COLO668 (cell line): ENCODE measurements around the gene USH1C.

Source experiments
- DNase-seq: peaks from one replicate; lab custom pipeline; 2025; ENCODE audit not compliant: unreplicated experiment; lab: John Stamatoyannopoulos, UW

USH1C gene

GRCh38 chr11:17550450-17551346 lies 6.5 kb upstream of the USH1C start:
- no peak for DNase-seq

- no peak for DNase-seq
These were observed 4.2 kb upstream of the USH1C start for GRCh38 chr11:17548444-17548843.

DNA sequence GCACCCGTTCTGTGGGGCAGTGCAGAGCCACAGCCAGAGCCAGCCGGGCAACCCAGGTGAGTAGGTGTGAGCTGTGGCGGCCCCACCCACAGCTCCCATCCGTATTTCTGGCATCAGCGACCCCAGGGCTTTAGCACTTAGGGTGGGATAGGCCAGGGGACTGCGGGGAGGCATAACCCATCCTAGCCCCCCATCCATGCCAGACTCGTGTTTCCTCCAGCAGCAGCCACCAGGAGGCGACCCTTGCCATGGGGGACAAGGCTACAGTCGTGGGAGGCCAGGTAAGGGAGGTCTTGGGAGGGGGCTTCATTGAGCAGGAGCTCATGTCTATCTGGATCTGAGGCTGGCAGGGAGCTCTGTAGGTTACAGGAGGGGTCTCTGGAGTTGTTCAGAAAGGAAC lies 3.7 kb upstream of the USH1C start:
- DNase-seq = no peak

DNA sequence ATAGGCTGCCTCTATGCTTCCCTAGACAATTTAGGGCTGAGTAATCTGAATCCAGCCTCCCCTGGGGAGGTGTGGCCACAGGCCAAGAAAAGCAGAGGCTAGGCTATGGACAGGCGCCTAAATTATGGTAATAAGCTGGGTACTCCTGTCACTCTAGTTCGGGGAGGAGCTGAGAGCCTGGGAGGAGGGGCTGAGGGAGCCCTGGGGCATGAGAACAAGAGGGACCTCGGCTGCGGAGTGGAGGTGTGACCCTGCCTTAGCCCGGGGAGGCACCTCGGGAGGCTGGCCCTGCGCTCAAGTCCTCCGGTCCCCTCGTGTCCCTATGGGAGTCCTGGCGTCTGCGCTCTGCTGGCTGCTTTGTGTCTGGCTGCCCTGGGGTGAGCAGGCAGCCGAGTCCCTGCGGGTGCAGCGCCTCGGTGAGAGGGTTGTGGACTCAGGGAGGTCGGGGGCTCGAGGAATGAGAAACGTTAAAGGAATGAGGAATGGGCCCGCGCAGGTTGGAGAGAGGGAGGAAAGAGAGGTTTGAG lies 2.9 kb upstream of the USH1C start, which contains the start of gene OTOG:
OTOG (plus strand) TSS at position 209 of the 527 bp plus-strand sequence; CDS start at position 323, 114 bp downstream.
- peak; percentile 36 for DNase-seq

DNA sequence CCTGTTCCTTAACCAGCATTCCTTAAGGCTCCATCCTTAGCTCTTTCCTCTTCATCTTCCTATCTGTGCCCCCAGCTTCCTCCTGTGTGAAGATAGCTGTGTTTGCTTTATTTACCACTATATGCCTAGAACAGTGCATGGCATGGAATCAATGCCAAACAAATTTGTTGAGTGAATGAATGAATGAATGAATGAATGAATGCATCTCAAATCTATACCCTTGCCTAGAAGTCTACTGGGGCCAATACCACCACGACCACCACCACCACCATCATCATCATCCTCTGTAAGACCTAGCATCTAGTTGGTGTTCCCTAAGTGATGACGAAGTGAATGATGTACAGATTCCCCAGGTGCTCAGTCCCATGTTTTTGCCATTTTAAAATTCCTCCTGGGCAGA lies 2.0 kb upstream of the USH1C start:
- no peak for DNase-seq

GRCh38 chr11:17543574-17544180 lies 539 bp downstream of the USH1C start:
- peak; percentile 26 for DNase-seq

DNA sequence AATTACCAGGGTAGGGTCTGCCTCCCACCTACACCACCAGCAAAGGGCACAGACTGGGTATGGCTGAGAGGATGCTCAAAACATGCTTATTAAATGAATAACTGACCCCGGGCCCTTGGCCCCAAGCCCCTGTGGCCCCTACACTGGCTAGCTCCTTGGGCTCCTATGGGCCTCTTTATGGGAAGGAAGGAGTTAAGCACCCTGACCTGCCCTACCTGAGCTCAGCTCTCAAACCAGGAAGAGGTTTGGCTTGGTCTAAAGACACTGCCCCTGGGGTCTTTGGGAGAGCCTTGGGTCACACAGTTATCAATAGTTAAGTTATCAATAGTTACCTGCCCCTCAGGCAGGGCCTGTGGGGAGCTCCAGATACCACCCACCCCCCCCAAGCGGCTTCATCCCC lies 1.2 kb downstream of the USH1C start:
- peak; percentile 23 for DNase-seq

DNA sequence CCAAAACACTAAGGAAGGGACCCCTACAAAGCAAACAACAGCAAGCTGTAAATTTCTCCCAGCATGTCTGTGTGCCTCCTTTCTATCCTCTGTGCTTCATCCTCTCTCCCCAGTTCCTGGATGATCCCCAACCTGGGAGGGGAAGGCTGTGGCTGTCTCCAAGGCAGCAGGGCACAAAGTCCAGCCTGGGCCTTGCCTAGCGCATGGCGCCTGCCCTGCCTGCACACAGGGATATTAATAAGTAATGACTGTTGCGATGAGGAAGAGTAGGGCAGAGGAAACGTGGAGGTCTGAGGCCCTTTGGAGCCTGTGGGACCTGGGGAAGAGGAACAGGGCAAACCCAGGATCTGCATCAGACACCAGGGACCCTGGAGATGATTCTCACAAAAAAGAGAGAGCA lies 2.0 kb downstream of the USH1C start:
- DNase-seq = peak; percentile 83

DNA sequence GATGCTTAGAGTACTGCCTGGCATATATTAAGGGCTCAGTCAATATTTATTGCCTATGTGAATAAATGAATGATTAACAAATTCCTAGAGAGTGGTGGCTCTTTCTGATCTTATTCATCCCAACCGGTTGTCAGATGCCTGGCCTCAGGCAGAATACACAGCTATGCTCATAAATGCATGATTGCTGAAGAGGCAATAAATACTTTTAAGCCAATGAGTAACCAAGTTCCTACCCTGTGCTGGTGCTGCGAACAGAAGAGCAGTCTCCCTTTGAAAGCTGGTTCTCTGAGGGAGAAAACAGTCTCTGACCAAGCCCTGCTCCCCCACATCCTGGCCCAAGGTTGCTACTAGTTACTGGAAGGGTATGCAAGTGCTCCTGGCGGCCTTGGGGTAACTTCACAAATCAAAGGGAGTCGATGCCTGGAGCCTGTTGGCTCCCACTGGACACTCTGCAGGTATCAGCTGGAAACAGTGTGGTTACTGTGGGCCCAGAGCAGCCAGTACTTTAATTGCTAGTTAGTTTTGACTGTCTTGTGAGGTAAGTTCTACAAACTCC lies 2.8 kb downstream of the USH1C start:
- peak; percentile 14 for DNase-seq

DNA sequence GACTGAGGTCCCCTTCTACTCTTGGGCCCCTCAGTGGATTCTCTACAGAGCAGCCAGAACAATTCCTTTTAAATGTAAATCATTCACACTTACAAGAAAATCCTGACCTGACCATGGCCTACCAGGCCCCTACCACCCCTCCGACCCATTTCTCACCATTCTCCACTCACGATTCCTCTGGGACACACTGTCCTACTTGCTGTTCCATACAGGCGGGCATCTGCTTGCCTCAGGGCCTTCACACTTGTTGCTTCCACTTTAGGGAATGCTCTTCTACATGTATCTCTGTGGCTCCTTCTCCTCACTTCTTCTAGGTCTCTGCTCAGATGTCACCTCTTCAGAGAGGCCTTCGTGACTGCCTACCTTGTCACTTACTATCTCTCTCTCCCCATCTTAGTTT lies 3.4 kb downstream of the USH1C start:
- DNase-seq = no peak

DNA sequence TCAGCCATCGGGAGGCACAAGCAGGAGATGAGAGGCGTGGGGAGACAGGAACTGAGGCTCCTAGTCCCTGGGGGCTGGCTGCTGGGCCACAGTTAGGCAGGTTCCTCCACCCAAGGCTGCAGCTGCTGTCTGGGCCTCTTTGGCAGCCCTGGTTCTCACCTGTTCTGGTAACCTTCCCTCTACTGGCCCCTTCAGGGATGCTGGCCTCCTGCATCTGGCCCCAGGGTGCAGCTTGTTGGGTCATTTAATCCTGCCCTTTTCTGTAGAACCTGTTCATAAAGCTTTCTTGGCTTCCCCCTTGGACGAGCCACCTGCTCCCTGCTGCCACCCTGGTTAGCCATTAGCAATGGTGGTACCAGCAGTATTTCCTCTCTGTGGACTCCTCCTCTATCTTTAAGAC lies 5.5 kb downstream of the USH1C start:
- DNase-seq = peak; percentile 71

- DNase-seq = no peak
These were observed 6.2 kb downstream of the USH1C start for GRCh38 chr11:17538054-17538453.

DNA sequence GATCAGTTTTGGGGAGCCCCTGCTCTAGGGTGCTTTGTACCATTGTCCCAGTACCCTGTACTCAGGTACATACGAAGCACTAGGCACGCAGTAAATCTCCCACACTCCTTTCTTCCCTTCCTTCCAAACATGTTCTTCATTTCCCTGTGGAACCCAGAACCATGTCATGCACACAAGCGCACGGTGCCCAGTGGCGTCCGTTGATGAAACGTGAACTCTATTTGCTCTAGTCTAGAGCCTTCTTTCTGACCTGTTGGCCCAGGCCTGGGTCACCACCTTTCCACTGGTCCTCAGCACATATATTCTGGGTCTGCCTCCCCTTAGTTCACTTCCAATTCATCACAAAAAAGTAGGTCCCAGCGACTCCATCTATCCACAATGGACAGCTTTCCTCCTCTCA lies 7.0 kb downstream of the USH1C start:
- no peak for DNase-seq

DNA sequence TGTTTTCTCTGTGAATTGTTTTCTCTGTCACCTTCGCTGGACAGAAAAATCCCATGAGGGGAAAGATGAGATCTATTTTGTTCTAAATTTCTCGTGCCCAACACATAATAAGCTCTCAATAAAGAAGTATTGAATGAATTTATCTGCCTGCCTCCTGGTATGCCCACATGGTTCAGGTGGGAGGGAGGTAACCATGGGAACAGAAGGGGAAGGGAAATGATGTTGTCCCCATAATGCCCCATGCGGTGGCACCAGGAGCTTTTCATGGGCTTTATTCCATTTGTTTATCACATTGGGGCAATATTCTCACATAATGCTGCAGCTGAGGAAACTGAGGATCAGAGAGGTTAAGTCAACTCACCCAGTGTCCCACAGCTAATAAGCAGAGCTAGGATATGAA lies 8.7 kb downstream of the USH1C start:
- DNase-seq = no peak

- DNase-seq = no peak
These were observed 10.3 kb downstream of the USH1C start for GRCh38 chr11:17533778-17534415.

- DNase-seq = no peak
These were observed 10.9 kb downstream of the USH1C start for GRCh38 chr11:17533341-17533740.

DNA sequence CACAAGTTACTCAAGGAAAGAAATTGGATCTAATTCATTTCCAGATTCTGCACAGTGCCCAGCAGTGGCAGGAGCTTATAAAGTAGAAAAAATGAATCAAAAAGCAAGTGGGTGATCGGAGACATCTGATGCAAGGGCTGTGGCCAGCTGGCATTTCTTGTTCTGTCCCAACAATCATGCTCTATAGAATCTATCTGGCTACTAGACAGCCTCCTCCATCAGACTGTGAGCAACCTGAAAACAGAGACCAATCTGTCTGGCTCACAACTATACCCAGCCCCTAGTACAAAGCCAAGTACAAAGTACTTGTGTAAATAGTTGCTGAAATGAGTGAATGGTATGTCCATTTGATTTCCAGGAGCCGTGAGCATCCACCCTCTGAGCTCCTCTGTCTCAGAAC lies 11.4 kb downstream of the USH1C start:
- no peak for DNase-seq

DNA sequence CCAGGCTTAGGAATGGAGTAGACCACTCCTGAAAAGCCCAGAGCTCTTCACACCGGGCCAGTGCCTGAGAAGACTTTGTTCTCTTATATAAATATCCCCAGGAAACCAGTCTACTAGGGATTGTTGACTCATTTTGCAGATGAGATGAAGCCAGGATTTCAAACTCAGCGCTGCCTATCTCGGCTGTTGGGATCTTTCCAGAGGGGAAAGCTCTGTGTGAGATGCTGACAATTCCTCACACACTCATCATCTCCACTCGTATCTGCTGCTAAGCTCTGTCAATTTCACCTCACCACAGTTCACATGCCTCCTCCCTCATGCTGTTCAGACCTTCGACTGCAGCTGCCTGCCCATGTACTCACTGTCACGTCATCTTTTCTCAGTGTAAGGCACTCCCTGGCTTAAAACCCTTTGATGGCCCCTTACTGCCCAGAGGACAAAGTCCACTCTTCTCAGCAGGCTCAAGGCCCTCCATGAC lies 12.5 kb downstream of the USH1C start:
- peak; percentile 55 for DNase-seq

GRCh38 chr11:17531071-17531600 lies 13.1 kb downstream of the USH1C start:
- DNase-seq = peak; percentile 91

- DNase-seq = no peak
These were observed 14.4 kb downstream of the USH1C start for GRCh38 chr11:17529844-17530185.
